GM21390 (cell line): Measurements from ENCODE around the gene IL17F.
"Not testable (repeated sequence)": the region's sequence is repeated elsewhere in the genome, so short reads cannot be mapped to it uniquely, and the experiment has no call there.

Source experiments
- ATAC-seq: cut with Tn5 transposase; IDR thresholded peaks from one replicate; pipeline ENCODE4 v1.9.1; 2021; ENCODE audit not compliant: unreplicated experiment

Gene IL17F

GRCh38 chr6:52249078-52249477 is 4.8 kb upstream of the IL17F start:
- no peak for ATAC-seq

GRCh38 chr6:52245425-52245824 is 1.1 kb upstream of the IL17F start:
- ATAC-seq, result no peak

GRCh38 chr6:52243282-52243893 is 912 bp downstream of the IL17F start:
- ATAC-seq, result no peak

- no peak for ATAC-seq
Observed at GRCh38 chr6:52241819-52242218, 2.5 kb downstream of the IL17F start.

- ATAC-seq, result peak; percentile 83
Observed at GRCh38 chr6:52233975-52234823, 10.1 kb downstream of the IL17F start.

- no peak for ATAC-seq
Observed at GRCh38 chr6:52233005-52233404, 11.3 kb downstream of the IL17F start.

- ATAC-seq, result no peak
Observed at GRCh38 chr6:52231406-52232127, 12.7 kb downstream of the IL17F start.

- ATAC-seq, result no peak
Observed at GRCh38 chr6:52230685-52231084, 13.6 kb downstream of the IL17F start.

GRCh38 chr6:52227495-52227894 is 16.8 kb downstream of the IL17F start:
- peak; percentile 99 for ATAC-seq

GRCh38 chr6:52221302-52221701 is 23.0 kb downstream of the IL17F start:
- ATAC-seq, result peak; percentile 88

- ATAC-seq, result no peak
Observed at GRCh38 chr6:52217761-52218160, 26.5 kb downstream of the IL17F start.

- ATAC-seq, result peak; percentile 33
Observed at GRCh38 chr6:52216932-52217575, 27.2 kb downstream of the IL17F start.

- no peak for ATAC-seq
Observed at GRCh38 chr6:52215787-52216186, 28.5 kb downstream of the IL17F start.

GRCh38 chr6:52213127-52213526 is 31.2 kb downstream of the IL17F start:
- no peak for ATAC-seq

- ATAC-seq, result peak; percentile 91
Observed at GRCh38 chr6:52210227-52210626, 34.1 kb downstream of the IL17F start.

GRCh38 chr6:52209770-52210169 is 34.5 kb downstream of the IL17F start:
- ATAC-seq, result peak; percentile 47

- no peak for ATAC-seq
Observed at GRCh38 chr6:52208612-52209011, 35.7 kb downstream of the IL17F start.

GRCh38 chr6:52207066-52207465 is 37.2 kb downstream of the IL17F start:
- no peak for ATAC-seq

GRCh38 chr6:52201493-52201892 is 42.8 kb downstream of the IL17F start:
- no peak for ATAC-seq

- no peak for ATAC-seq
Observed at GRCh38 chr6:52201046-52201445, 43.3 kb downstream of the IL17F start.

- ATAC-seq, result not testable (repeated sequence)
Observed at GRCh38 chr6:52200088-52200487, 44.2 kb downstream of the IL17F start.
